HG03025 (cell line): ENCODE results near the gene GNAZ.

ENCODE experiments used
- ATAC-seq: cut with Tn5 transposase; IDR thresholded peaks from one replicate; pipeline ENCODE4 v1.9.1; 2021; ENCODE audit warnings: mild to moderate bottlenecking, moderate library complexity; ENCODE audit not compliant: unreplicated experiment, low FRiP score

The GNAZ gene

GRCh38 chr22:23116506-23117263 is 46.4 kb downstream of the GNAZ start:
- ATAC-seq = no peak

- no peak for ATAC-seq
These were observed 47.0 kb downstream of the GNAZ start for GRCh38 chr22:23117275-23117674.

- no peak for ATAC-seq
These were observed 47.8 kb downstream of the GNAZ start for GRCh38 chr22:23117891-23118646.

GRCh38 chr22:23118647-23119493 is 48.6 kb downstream of the GNAZ start:
- no peak for ATAC-seq

- ATAC-seq = no peak
These were observed 49.4 kb downstream of the GNAZ start for GRCh38 chr22:23119494-23120414.

- ATAC-seq = no peak
These were observed 50.1 kb downstream of the GNAZ start for GRCh38 chr22:23120415-23120899.

GRCh38 chr22:23121000-23121421 is 50.7 kb downstream of the GNAZ start:
- no peak for ATAC-seq

- no peak for ATAC-seq
These were observed 51.1 kb downstream of the GNAZ start for GRCh38 chr22:23121424-23121823.

- ATAC-seq = no peak
These were observed 52.1 kb downstream of the GNAZ start for GRCh38 chr22:23122216-23122957.

- no peak for ATAC-seq
These were observed 52.9 kb downstream of the GNAZ start for GRCh38 chr22:23122992-23123803.

- no peak for ATAC-seq
These were observed 53.5 kb downstream of the GNAZ start for GRCh38 chr22:23123804-23124254.

GRCh38 chr22:23124611-23125511 is 54.5 kb downstream of the GNAZ start:
- no peak for ATAC-seq

- ATAC-seq = no peak
These were observed 55.3 kb downstream of the GNAZ start for GRCh38 chr22:23125512-23126103.

- ATAC-seq = no peak
These were observed 56.1 kb downstream of the GNAZ start for GRCh38 chr22:23126165-23127054.

- ATAC-seq = no peak
These were observed 56.9 kb downstream of the GNAZ start for GRCh38 chr22:23127055-23127756.
